Measurements from ENCODE around the gene PSMG4. TPM values are rescaled to one million over a fixed set of nuclear protein-coding genes. Genes with fewer than 3 reads are reported as not detected.
"Not testable (repeated sequence)": the region's sequence is repeated elsewhere in the genome, so short reads cannot be mapped to it uniquely, and the experiment has no call there.

Gene PSMG4
- total and polyA plus RNA-seq, 9 of the 15 experiments (the other 6 are each of a cell fraction or from before 2014, with no cell fraction given) = 12.9 to 185 (median 52.0) TPM

GRCh38 chr6:3244832-3245161, 13.9 kb upstream of the PSMG4 start:
- in situ Hi-C loops (cut with MboI) = loop anchor here (5.0 kb wide), 2 partner anchors 92 to 117 kb away; no protein-coding TSS in a partner anchor
- not testable (repeated sequence) for H3K4me2 ChIP-seq (ENCODE audit: insufficient read depth, low read length); BruUV-seq (replicated peaks)

GRCh38 chr6:3245216-3245615, 13.5 kb upstream of the PSMG4 start:
- intact Hi-C loops (cut with micrococcal nuclease) (no loop called here), in situ Hi-C loops (cut with MboI) (loop anchor here (5.0 kb wide), 2 partner anchors 93 to 118 kb away; no protein-coding TSS in a partner anchor)
- DNase-seq (ENCODE audit: extremely low read depth in 1 of 4, low spot score in 3 of 4) = no peak
- Histone ChIP-seq H3K27ac (ENCODE audit: extremely low read depth, low read depth, low read length) (no peak overlapping the region), H4K20me1 (replicated peaks; ENCODE audit: control insufficient read depth, insufficient read depth, low read length) (no peaks in the 10 kb centered on the region), H3K4me2 (ENCODE audit: insufficient read depth, low read length) (no peak overlapping the region), H3K9me1 (ENCODE audit: control insufficient read depth, insufficient read depth, low read length) (no peaks in the 10 kb centered on the region), H3K4me3 (no peak overlapping the region), H3K4me1 (replicated peaks in 1 of 2; ENCODE audit: control insufficient read depth in 2 of 2, insufficient read depth in 2 of 2, low read length in 2 of 2) (peaks cover 10 to 13% of the 10 kb centered on the region in 2 experiments; a peak in 4 of 5 replicates), H3K27me3 (ENCODE audit: control insufficient read depth in 2 of 2, insufficient read depth in 2 of 2, low read length in 2 of 2) (peaks cover 0 to 18% of the 10 kb centered on the region in 2 experiments; a peak in 2 of 5 replicates), H2AFZ (ENCODE audit: low read depth, low read length) (no peak overlapping the region), H3K9ac (ENCODE audit: insufficient read depth in 1 of 2, low read depth in 2 of 2, low read length in 2 of 2) (no peak overlapping the region), H3K79me2 (ENCODE audit: control insufficient read depth, insufficient read depth, low read length) (no peaks in the 10 kb centered on the region), H3K36me3 (ENCODE audit: control insufficient read depth, insufficient read depth, low read length) (no peaks in the 10 kb centered on the region), H3K9me3 (replicated peaks; ENCODE audit: control insufficient read depth, insufficient read depth, low read depth, low read length) (no peaks in the 10 kb centered on the region)
- ChIA-PET POLR2A (no interaction called here), CTCF (ENCODE audit: low intra/inter-chr PET ratio) (no interaction called here)
- TF ChIP-seq ZNF77 (CRISPR knock-in tag; IDR thresholded peaks at IDR 0.05) (no peak), DNMT1 (IDR thresholded peaks at IDR 0.05) (no peak), TFAM (CRISPR knock-in tag; conservative IDR thresholded peaks at IDR 0.05) (no peak), RAD21 (CRISPR knock-in tag; conservative IDR thresholded peaks at IDR 0.05 in 1 of 2, IDR thresholded peaks at IDR 0.05 in 1 of 2) (no peak)
- no peak for FAIRE-seq
- no TSS peak for BruUV-seq (replicated peaks)
- 57% methylated on average over 5 of the region's 5 CpGs for WGBS (ENCODE audit: insufficient coverage, low coverage, missing lambda C conversion rate)
- no peak for ATAC-seq

More at GRCh38 chr6:3244832-3245161, 13.9 kb upstream of the PSMG4 start:
- Histone ChIP-seq H3K4me1 (replicated peaks in 1 of 2; ENCODE audit: control insufficient read depth in 2 of 2, insufficient read depth in 2 of 2, low read length in 2 of 2) (peaks cover 10 to 13% of the 10 kb centered on the region in 2 experiments; a peak in 4 of 5 replicates), H3K27me3 (ENCODE audit: control insufficient read depth in 2 of 2, insufficient read depth in 2 of 2, low read length in 2 of 2) (peaks cover 0 to 18% of the 10 kb centered on the region in 2 experiments; a peak in 2 of 5 replicates)
- intact Hi-C loops (cut with micrococcal nuclease); H3K79me2 ChIP-seq (ENCODE audit: control insufficient read depth, insufficient read depth, low read length); ATAC-seq; H2AFZ ChIP-seq (ENCODE audit: low read depth, low read length); H3K4me3 ChIP-seq; H3K36me3 ChIP-seq (ENCODE audit: control insufficient read depth, insufficient read depth, low read length); FAIRE-seq; H3K27ac ChIP-seq (ENCODE audit: extremely low read depth, low read depth, low read length); H4K20me1 ChIP-seq (replicated peaks; ENCODE audit: control insufficient read depth, insufficient read depth, low read length); H3K9ac ChIP-seq (ENCODE audit: insufficient read depth in 1 of 2, low read depth in 2 of 2, low read length in 2 of 2); H3K9me3 ChIP-seq (replicated peaks; ENCODE audit: control insufficient read depth, insufficient read depth, low read depth, low read length); CTCF ChIA-PET (ENCODE audit: low intra/inter-chr PET ratio); H3K9me1 ChIP-seq (ENCODE audit: control insufficient read depth, insufficient read depth, low read length); DNase-seq (ENCODE audit: extremely low read depth in 1 of 4, low spot score in 3 of 4); TF ChIP-seq ATF3 (CRISPR knock-in tag; conservative IDR thresholded peaks at IDR 0.05): not testable (repeated sequence)
- POLR2A ChIA-PET = interaction anchor here (0.6 kb wide), 1 partner anchor 100 kb away, joined by 4 read pairs; no protein-coding TSS in a partner anchor
- WGBS (ENCODE audit: insufficient coverage, low coverage, missing lambda C conversion rate) = 23% methylated on average over 7 of the region's 7 CpGs
- 0 out of 2 replicates have a peak, but pooled peaks have one; percentile 16 for TF ChIP-seq ZNF384 (IDR thresholded peaks at IDR 0.05; ENCODE audit: low read depth, low read length)
- TF ChIP-seq CEBPB (tag; IDR thresholded peaks at IDR 0.05) = peak; percentile 76
- peak; percentile 66 for TF ChIP-seq CEBPG (CRISPR knock-in tag; IDR thresholded peaks at IDR 0.05)
- TF ChIP-seq CEBPG (tag; conservative IDR thresholded peaks at IDR 0.05 in 1 of 2, IDR thresholded peaks at IDR 0.05 in 1 of 2) = peak; percentile 42 to 43; a peak in 2 of 4 replicates
- peak; percentile 50 for TF ChIP-seq ATF3 (IDR thresholded peaks at IDR 0.05)
